Lower leg skin (tissue), 3 donors: ENCODE results near the gene CRACR2B.

Experiments used
- CTCF ChIP-seq, 3 donors: fragments of 450-650 bp; IDR thresholded peaks; one replicate each; pipeline ENCODE4 v1.5.1; 2016; ENCODE audit warnings: antibody characterized with exemption in 3 of 3, mild to moderate bottlenecking in 3 of 3, moderate library complexity in 2 of 3
- POLR2A ChIP-seq, 2 donors: fragments of 450-650 bp; IDR thresholded peaks; one replicate each; pipeline ENCODE4 v1.6.1; 2016 to 2017; ENCODE audit warnings: antibody characterized with exemption in 2 of 2, mild to moderate bottlenecking in 1 of 2, moderate library complexity in 1 of 2

DNA sequence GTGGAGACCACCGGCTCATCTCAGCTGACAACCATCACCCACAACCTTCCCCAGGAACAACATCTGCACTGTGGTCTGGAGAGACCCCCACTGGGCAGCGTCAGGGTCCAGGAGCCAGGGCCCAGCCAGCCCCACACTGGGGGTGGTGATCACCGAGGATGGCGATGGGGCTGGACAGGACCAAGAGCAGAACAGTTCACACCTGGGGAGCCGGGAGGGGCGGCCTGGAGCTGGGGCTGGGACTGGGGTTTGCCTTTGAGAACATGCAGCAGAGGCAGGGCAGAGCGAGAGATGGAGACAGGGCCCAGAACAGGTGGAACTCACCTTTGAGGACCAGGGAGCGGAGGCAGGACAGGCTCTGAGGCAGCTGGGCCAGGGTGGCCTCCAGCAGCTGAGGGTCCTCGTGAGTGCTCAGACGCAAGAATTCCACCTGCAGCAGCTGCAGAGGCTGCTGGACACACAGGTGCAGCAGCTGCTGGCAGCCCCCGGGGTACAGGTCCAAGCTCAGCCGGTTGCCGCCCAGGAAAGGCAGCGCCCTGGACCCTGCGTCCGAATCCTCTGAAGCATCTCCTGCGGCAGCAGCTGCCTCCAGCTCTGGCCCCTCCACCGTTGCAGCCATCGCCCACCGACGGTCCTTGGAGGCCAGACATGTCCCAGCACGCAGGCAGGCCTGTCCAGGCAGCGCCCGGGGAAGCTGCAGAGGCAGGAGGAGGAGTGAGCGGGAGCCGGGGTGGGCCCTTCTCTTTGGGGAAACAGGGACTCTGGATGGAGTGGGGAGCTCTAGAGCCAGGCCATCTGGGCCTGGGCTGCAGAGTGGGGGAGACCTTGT is 23.7 kb upstream of the CRACR2B start:
- no peak for TF ChIP-seq POLR2A (IDR thresholded peaks at IDR 0.05)
- no peak for TF ChIP-seq CTCF (IDR thresholded peaks at IDR 0.05)
